ENCODE results near the gene IL20. TPM values are rescaled to one million over a fixed set of nuclear protein-coding genes. Genes with fewer than 3 reads are reported as not detected.

Gene IL20
- total and polyA plus RNA-seq, 2 of the 8 experiments (the other 6 are each of a cell fraction or from before 2014, with no cell fraction given): not detected

DNA sequence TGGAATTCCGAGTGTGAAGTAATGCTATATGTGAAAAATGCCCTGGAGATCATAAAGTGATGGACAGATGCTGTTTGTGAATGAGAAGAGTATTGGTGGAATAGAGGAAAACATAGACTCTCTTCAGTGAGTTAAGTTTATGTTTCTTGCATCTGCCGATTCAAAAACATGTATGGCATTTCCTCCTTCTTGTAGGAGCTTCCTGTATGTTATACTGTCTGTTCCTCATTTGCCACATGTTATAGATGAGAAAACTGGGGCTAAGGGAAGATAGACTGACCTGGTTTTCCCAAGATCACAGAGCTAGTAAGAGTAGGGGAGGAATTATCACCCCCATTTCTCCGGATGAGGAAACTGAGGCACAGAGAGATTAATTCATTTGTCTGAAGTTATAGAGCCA lies 41.1 kb upstream of the IL20 start:
- FAIRE-seq: no peak

More for the DNA sequence above, 41.1 kb upstream of the IL20 start:
- Histone ChIP-seq H2BK12ac (ENCODE audit: low read depth, low read length) (no peak overlapping the region), H3K79me1 (ENCODE audit: low read depth, low read length) (no peaks in the 10 kb centered on the region), H2AFZ (ENCODE audit: low read length) (no peak overlapping the region), H3K23me2 (ENCODE audit: low read depth, low read length) (no peaks in the 10 kb centered on the region), H3K36me3 (ENCODE audit: control insufficient read depth in 2 of 4, insufficient read depth in 4 of 4, low read length in 3 of 4) (no peaks in the 10 kb centered on the region), H3K4me1 (replicated peaks in 1 of 4; ENCODE audit: control insufficient read depth in 3 of 4, insufficient read depth in 4 of 4, low read length in 3 of 4) (peaks cover 0 to 7% (median 1%) of the 10 kb centered on the region in 4 experiments; a peak in 2 of 7 replicates), H4K91ac (replicated peaks; ENCODE audit: insufficient read length, low read length) (no peak overlapping the region), H3K9me3 (ENCODE audit: insufficient read depth in 2 of 2, low read depth in 1 of 2, low read length in 1 of 2) (no peaks in the 10 kb centered on the region), H3K27ac (ENCODE audit: low read depth, low read length) (no peak overlapping the region), H3K27me3 (replicated peaks in 1 of 4; ENCODE audit: control insufficient read depth in 3 of 4, extremely low read depth in 1 of 4, insufficient read depth in 3 of 4, low read length in 3 of 4) (no peaks in the 10 kb centered on the region), H3K23ac (ENCODE audit: insufficient read length) (no peak overlapping the region), H3K9ac (replicated peaks in 1 of 4; ENCODE audit: extremely low read depth in 1 of 4, low read depth in 3 of 4, low read length in 3 of 4) (no peak overlapping the region), H2BK5ac (ENCODE audit: low read depth, low read length) (no peak overlapping the region), H3K14ac (ENCODE audit: insufficient read length) (no peak overlapping the region), H2BK120ac (replicated peaks; ENCODE audit: low read depth, low read length) (no peak overlapping the region), H3K56ac (replicated peaks; ENCODE audit: insufficient read length, low read depth, low read length) (no peak overlapping the region), H2BK20ac (ENCODE audit: low read length) (no peak overlapping the region), H4K5ac (ENCODE audit: insufficient read length, low read depth, low read length) (no peak overlapping the region), H2BK15ac (ENCODE audit: low read length) (no peak overlapping the region), H3K4me3 (ENCODE audit: extremely low read depth in 1 of 4, insufficient read depth in 2 of 4, low read depth in 3 of 4, low read length in 4 of 4) (no peak overlapping the region), H3K4ac (replicated peaks; ENCODE audit: insufficient read length, low read depth, low read length) (no peak overlapping the region), H2AK5ac (ENCODE audit: low read depth, low read length) (no peak overlapping the region), H4K8ac (ENCODE audit: extremely low read depth, insufficient read depth, low read length) (no peak overlapping the region), H3K79me2 (ENCODE audit: control insufficient read depth in 1 of 2, insufficient read depth in 2 of 2, low read length in 2 of 2) (no peaks in the 10 kb centered on the region), H3K4me2 (ENCODE audit: insufficient read depth in 1 of 2, low read depth in 2 of 2, low read length in 2 of 2) (no peak overlapping the region), H3K18ac (ENCODE audit: extremely low read depth, low read length) (no peak overlapping the region), H4K20me1 (replicated peaks in 1 of 2; ENCODE audit: control insufficient read depth in 1 of 2, insufficient read depth in 2 of 2, low read length in 2 of 2) (no peaks in the 10 kb centered on the region)
- 96% methylated on average over 3 of the region's 3 CpGs; no CpG with 5 or more reads in 1 of the 2 experiments for whole genome bisulfite sequencing, 2 experiments (ENCODE audit: extremely low coverage in 1 of 2, insufficient coverage in 1 of 2, insufficient read length in 1 of 2, insufficient replicate concordance in 2 of 2, low coverage in 1 of 2, low lambda C conversion rate in 2 of 2, missing lambda C conversion rate in 1 of 2)
- CTCF ChIA-PET (ENCODE audit: partially characterized antibody): interaction anchor here (0.9 to 2.0 kb wide), 3 partner anchors 14 to 88 kb away, joined by 3 to 6 read pairs (median 4); no protein-coding TSS in a partner anchor
- DNase-seq (ENCODE audit: low read depth in 1 of 2, low spot score in 2 of 2): no peak
- no peak for TF ChIP-seq PHF8 (conservative IDR thresholded peaks at IDR 0.05; ENCODE audit: low read depth, low read length)
- TF ChIP-seq CBX8 (IDR thresholded peaks at IDR 0.05; ENCODE audit: borderline replicate concordance, low read depth, low read length): no peak
- TF ChIP-seq RXRA (IDR thresholded peaks at IDR 0.05; ENCODE audit: insufficient read depth, low read depth, low read length): no peak
- TF ChIP-seq, protein P1, sequence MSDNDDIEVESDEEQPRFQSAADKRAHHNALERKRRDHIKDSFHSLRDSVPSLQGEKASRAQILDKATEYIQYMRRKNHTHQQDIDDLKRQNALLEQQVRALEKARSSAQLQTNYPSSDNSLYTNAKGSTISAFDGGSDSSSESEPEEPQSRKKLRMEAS (IDR thresholded peaks at IDR 0.05): no peak
- TF ChIP-seq SAP30 (IDR thresholded peaks at IDR 0.05; ENCODE audit: insufficient read depth, insufficient replicate concordance, low read length): no peak
- TF ChIP-seq BCL11A (IDR thresholded peaks at IDR 0.05; ENCODE audit: low read depth in 2 of 2, low read length in 2 of 2): no peak
- TF ChIP-seq EZH2 (IDR thresholded peaks at IDR 0.05; ENCODE audit: low read depth, low read length, severe bottlenecking): no peak
- no peak for TF ChIP-seq SP2 (IDR thresholded peaks at IDR 0.05; ENCODE audit: low read length)
- TF ChIP-seq MAFK (IDR thresholded peaks at IDR 0.05; ENCODE audit: low read depth, low read length): no peak
- TF ChIP-seq EP300 (IDR thresholded peaks at IDR 0.05; ENCODE audit: borderline replicate concordance in 1 of 2, low read depth in 2 of 2, low read length in 2 of 2): no peak
- POLR2A ChIA-PET (ENCODE audit: partially characterized antibody): no interaction called here

Measured in H1 (cell line).